ENCODE results near the gene CCDC149.

DNA sequence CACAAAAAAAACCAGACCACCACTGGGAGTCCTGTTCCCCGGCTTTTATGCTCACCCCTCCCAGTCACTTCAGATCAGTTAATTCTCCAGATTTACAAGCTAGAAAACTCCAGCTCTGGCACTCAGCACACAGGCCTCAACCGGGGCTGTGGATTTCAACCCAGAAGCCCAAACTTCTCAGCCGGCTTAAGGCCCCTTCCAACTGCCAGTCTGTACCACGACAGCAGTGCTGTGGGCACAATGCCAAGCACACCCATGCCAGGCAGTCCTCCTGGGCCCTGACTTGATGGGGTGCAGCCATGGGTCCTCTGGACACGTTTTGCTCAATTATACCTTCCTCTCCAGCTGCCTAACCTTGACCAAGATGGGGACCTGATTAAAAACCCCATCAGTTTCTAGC is 105.2 kb downstream of the CCDC149 start:
- TF ChIP-seq, protein P1, sequence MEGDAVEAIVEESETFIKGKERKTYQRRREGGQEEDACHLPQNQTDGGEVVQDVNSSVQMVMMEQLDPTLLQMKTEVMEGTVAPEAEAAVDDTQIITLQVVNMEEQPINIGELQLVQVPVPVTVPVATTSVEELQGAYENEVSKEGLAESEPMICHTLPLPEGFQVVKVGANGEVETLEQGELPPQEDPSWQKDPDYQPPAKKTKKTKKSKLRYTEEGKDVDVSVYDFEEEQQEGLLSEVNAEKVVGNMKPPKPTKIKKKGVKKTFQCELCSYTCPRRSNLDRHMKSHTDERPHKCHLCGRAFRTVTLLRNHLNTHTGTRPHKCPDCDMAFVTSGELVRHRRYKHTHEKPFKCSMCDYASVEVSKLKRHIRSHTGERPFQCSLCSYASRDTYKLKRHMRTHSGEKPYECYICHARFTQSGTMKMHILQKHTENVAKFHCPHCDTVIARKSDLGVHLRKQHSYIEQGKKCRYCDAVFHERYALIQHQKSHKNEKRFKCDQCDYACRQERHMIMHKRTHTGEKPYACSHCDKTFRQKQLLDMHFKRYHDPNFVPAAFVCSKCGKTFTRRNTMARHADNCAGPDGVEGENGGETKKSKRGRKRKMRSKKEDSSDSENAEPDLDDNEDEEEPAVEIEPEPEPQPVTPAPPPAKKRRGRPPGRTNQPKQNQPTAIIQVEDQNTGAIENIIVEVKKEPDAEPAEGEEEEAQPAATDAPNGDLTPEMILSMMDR (IDR thresholded peaks at IDR 0.05 in 2 of 3, conservative IDR thresholded peaks at IDR 0.05 in 1 of 3; ENCODE audit: borderline replicate concordance in 1 of 3, insufficient read depth in 1 of 3, low read depth in 2 of 3, low read length in 2 of 3) = no peak
- no peak for TF ChIP-seq ATF3 (IDR thresholded peaks at IDR 0.05)
- TF ChIP-seq POLR2A (IDR thresholded peaks at IDR 0.05; ENCODE audit: borderline replicate concordance, extremely low read depth, insufficient read depth, insufficient read length) = no peak
- TF ChIP-seq EZH2 (IDR thresholded peaks at IDR 0.05) = no peak
- no peak for TF ChIP-seq JUND (IDR thresholded peaks at IDR 0.05)
- no peak for TF ChIP-seq TCF7L2 (IDR thresholded peaks at IDR 0.05; ENCODE audit: borderline replicate concordance, extremely low read depth, insufficient read depth, insufficient read length)
- TF ChIP-seq SIN3A (IDR thresholded peaks at IDR 0.05; ENCODE audit: low read depth) = no peak
- no peak for TF ChIP-seq ZNF274 (IDR thresholded peaks at IDR 0.05; ENCODE audit: low read depth, low read length)
- no peak for TF ChIP-seq EZH2phosphoT487 (IDR thresholded peaks at IDR 0.05; ENCODE audit: borderline replicate concordance)
- no peak for TF ChIP-seq POLR2AphosphoS5 (IDR thresholded peaks at IDR 0.05; ENCODE audit: low read depth, low read length)
- TF ChIP-seq, protein P2, sequence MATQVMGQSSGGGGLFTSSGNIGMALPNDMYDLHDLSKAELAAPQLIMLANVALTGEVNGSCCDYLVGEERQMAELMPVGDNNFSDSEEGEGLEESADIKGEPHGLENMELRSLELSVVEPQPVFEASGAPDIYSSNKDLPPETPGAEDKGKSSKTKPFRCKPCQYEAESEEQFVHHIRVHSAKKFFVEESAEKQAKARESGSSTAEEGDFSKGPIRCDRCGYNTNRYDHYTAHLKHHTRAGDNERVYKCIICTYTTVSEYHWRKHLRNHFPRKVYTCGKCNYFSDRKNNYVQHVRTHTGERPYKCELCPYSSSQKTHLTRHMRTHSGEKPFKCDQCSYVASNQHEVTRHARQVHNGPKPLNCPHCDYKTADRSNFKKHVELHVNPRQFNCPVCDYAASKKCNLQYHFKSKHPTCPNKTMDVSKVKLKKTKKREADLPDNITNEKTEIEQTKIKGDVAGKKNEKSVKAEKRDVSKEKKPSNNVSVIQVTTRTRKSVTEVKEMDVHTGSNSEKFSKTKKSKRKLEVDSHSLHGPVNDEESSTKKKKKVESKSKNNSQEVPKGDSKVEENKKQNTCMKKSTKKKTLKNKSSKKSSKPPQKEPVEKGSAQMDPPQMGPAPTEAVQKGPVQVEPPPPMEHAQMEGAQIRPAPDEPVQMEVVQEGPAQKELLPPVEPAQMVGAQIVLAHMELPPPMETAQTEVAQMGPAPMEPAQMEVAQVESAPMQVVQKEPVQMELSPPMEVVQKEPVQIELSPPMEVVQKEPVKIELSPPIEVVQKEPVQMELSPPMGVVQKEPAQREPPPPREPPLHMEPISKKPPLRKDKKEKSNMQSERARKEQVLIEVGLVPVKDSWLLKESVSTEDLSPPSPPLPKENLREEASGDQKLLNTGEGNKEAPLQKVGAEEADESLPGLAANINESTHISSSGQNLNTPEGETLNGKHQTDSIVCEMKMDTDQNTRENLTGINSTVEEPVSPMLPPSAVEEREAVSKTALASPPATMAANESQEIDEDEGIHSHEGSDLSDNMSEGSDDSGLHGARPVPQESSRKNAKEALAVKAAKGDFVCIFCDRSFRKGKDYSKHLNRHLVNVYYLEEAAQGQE (IDR thresholded peaks at IDR 0.05; ENCODE audit: low read depth) = no peak
- TF ChIP-seq CEBPB (IDR thresholded peaks at IDR 0.05; ENCODE audit: low read depth) = no peak
